Measurements from ENCODE around the gene HOXD4. TPM values are rescaled to one million over a fixed set of nuclear protein-coding genes. Genes with fewer than 3 reads are reported as not detected.

HOXD4 gene
- total RNA-seq, 4 donors from 2014 or later: 0.29 to 1.4 TPM; not detected in 2

GRCh38 chr2:176189681-176190641 lies 38.6 kb downstream of the HOXD4 start:
- Histone ChIP-seq H3K4me1 (peaks cover 3 to 10% of the 10 kb centered on the region in 2 donors), H3K36me3 (no peaks in the 10 kb centered on the region), H3K9me3 (no peaks in the 10 kb centered on the region), H3K27ac (no peak overlapping the region), H3K4me3 (peak overlapping the region; percentile 65 to 77 (median 70)), H3K27me3 (peaks cover 38 to 54% (median 43%) of the 10 kb centered on the region in 3 donors)
- TF ChIP-seq CTCF (IDR thresholded peaks at IDR 0.05 in 4 of 5, conservative IDR thresholded peaks at IDR 0.05 in 1 of 5): no peak
- TF ChIP-seq POLR2A (IDR thresholded peaks at IDR 0.05): no peak
- intact Hi-C loops (cut with DNase I; ENCODE audit: low total_unique reads) (loop anchor here (2.0 to 5.0 kb wide), 2 partner anchors 48 to 59 kb away; no protein-coding TSS in a partner anchor), in situ Hi-C loops (cut with MboI; ENCODE audit: low sequenced_read_pairs in 4 of 4) (no loop called here)
- DNase-seq (no peak), ATAC-seq (no peak)

GRCh38 chr2:176192351-176192750 lies 41.0 kb downstream of the HOXD4 start:
- H3K27ac ChIP-seq: no peak overlapping the region
- DNase-seq: no peak
- intact Hi-C loops (cut with DNase I; ENCODE audit: low total_unique reads) (no loop called here), in situ Hi-C loops (cut with MboI; ENCODE audit: low sequenced_read_pairs in 4 of 4) (no loop called here)
- TF ChIP-seq CTCF (IDR thresholded peaks at IDR 0.05 in 4 of 5, conservative IDR thresholded peaks at IDR 0.05 in 1 of 5) (no peak), POLR2A (IDR thresholded peaks at IDR 0.05) (no peak)
- no peak overlapping the region for H3K4me3 ChIP-seq
- H3K36me3 ChIP-seq: no peaks in the 10 kb centered on the region
- no peak for ATAC-seq
- peaks cover 3 to 10% of the 10 kb centered on the region in 2 donors for H3K4me1 ChIP-seq
- no peaks in the 10 kb centered on the region for H3K9me3 ChIP-seq
- peaks cover 38 to 54% (median 39%) of the 10 kb centered on the region in 3 donors for H3K27me3 ChIP-seq

- ATAC-seq: no peak
- intact Hi-C loops (cut with DNase I; ENCODE audit: low total_unique reads) (no loop called here), in situ Hi-C loops (cut with MboI; ENCODE audit: low sequenced_read_pairs in 4 of 4) (no loop called here)
- peaks cover 3 to 5% of the 10 kb centered on the region in 2 donors for H3K4me1 ChIP-seq
- no peak overlapping the region for H3K27ac ChIP-seq
- H3K27me3 ChIP-seq: peaks cover 32 to 49% (median 39%) of the 10 kb centered on the region in 3 donors
- no peak overlapping the region for H3K4me3 ChIP-seq
- TF ChIP-seq POLR2A (IDR thresholded peaks at IDR 0.05) (no peak), CTCF (IDR thresholded peaks at IDR 0.05 in 4 of 5, conservative IDR thresholded peaks at IDR 0.05 in 1 of 5) (no peak)
- H3K9me3 ChIP-seq: no peaks in the 10 kb centered on the region
- no peaks in the 10 kb centered on the region for H3K36me3 ChIP-seq
- no peak for DNase-seq
Measured at GRCh38 chr2:176193048-176193447, 41.7 kb downstream of the HOXD4 start.

GRCh38 chr2:176199902-176200301 lies 48.6 kb downstream of the HOXD4 start:
- intact Hi-C loops (cut with DNase I; ENCODE audit: low total_unique reads) (no loop called here), in situ Hi-C loops (cut with MboI; ENCODE audit: low sequenced_read_pairs in 4 of 4) (no loop called here)
- Histone ChIP-seq H3K9me3 (no peaks in the 10 kb centered on the region), H3K4me3 (no peak overlapping the region), H3K36me3 (no peaks in the 10 kb centered on the region), H3K4me1 (no peaks in the 10 kb centered on the region), H3K27me3 (no peaks in the 10 kb centered on the region), H3K27ac (no peak overlapping the region)
- DNase-seq: no peak
- no peak for ATAC-seq
- TF ChIP-seq POLR2A (IDR thresholded peaks at IDR 0.05) (no peak), CTCF (IDR thresholded peaks at IDR 0.05 in 4 of 5, conservative IDR thresholded peaks at IDR 0.05 in 1 of 5) (peak in 1 of 5 experiments; percentile 4)
